Loucy (cell line): ENCODE results near the gene TRIOBP.

Experiments used
- H2AFZ ChIP-seq: fragments of 200-600 bp; sonication (generic); 2 replicates; pipeline ENCODE4 v1.6.0; 2016; ENCODE audit warnings: antibody characterized with exemption, mild to moderate bottlenecking, low read length, moderate library complexity
- H3F3A ChIP-seq: fragments of 200-600 bp; 2 replicates; pipeline ENCODE4 v1.6.0; 2016; ENCODE audit warnings: antibody characterized with exemption, low read depth, mild to moderate bottlenecking
- H3K27me3 ChIP-seq: fragments of 200-600 bp; sonication (generic); 2 replicates; pipeline ENCODE4 v1.6.1; 2014; ENCODE audit warnings: low read length, mild to moderate bottlenecking; ENCODE audit not compliant: insufficient read depth, poor library complexity, severe bottlenecking
- H3K36me3 ChIP-seq: fragments of 200-600 bp; sonication (generic); 2 replicates; pipeline ENCODE4 v1.6.1; 2016; ENCODE audit warnings: low read length; ENCODE audit not compliant: insufficient read depth
- H3K4me1 ChIP-seq: fragments of 200-600 bp; sonication (generic); 2 replicates; pipeline ENCODE4 v1.5.1; 2014; ENCODE audit warnings: low read length, mild to moderate bottlenecking; ENCODE audit not compliant: insufficient read depth, poor library complexity, severe bottlenecking
- H3K4me2 ChIP-seq: fragments of 200-600 bp; sonication (generic); 2 replicates; pipeline ENCODE4 v1.6.0; 2014; ENCODE audit warnings: antibody characterized with exemption, low read length, low read depth, mild to moderate bottlenecking; ENCODE audit not compliant: poor library complexity, severe bottlenecking
- H3K4me3 ChIP-seq: fragments of 200-600 bp; sonication (generic); 2 replicates; pipeline ENCODE4 v1.5.1; 2014; ENCODE audit warnings: low read length, mild to moderate bottlenecking, mixed read lengths; ENCODE audit not compliant: poor library complexity, severe bottlenecking
- H3K79me2 ChIP-seq: fragments of 200-600 bp; sonication (generic); 2 replicates; pipeline ENCODE4 v1.6.1; 2014; ENCODE audit warnings: low read length; ENCODE audit not compliant: insufficient read depth
- H3K9ac ChIP-seq: fragments of 200-600 bp; sonication (generic); 2 replicates; pipeline ENCODE4 v1.6.0; 2014; ENCODE audit warnings: mild to moderate bottlenecking, low read depth, low read length, moderate library complexity; ENCODE audit not compliant: poor library complexity, severe bottlenecking
- H3K9me2 ChIP-seq: fragments of 200-600 bp; sonication (generic); replicated peaks from 2 replicates; pipeline ENCODE4 v1.6.1; 2016; ENCODE audit warnings: low read depth, low read length, mixed read lengths
- H3K9me3 ChIP-seq: fragments of 200-600 bp; sonication (generic); 2 replicates; pipeline ENCODE4 v1.6.1; 2014; ENCODE audit warnings: mild to moderate bottlenecking, antibody characterized with exemption, low read length, low read depth; ENCODE audit not compliant: insufficient read depth
- H4K20me1 ChIP-seq: fragments of 200-600 bp; sonication (generic); 2 replicates; pipeline ENCODE4 v1.6.0; 2014; ENCODE audit warnings: antibody characterized with exemption, low read length, mild to moderate bottlenecking; ENCODE audit not compliant: insufficient read depth, poor library complexity, severe bottlenecking
- CTCF ChIP-seq: fragments of 200-600 bp; sonication (generic); conservative IDR thresholded peaks from 2 replicates; pipeline ENCODE4 v1.5.1; 2014; ENCODE audit warnings: mild to moderate bottlenecking, antibody characterized with exemption, low read length
- EZH2phosphoT487 ChIP-seq: fragments of 200-600 bp; IDR thresholded peaks from 2 replicates; pipeline ENCODE4 v1.6.1; 2018; ENCODE audit warnings: antibody characterized with exemption, mild to moderate bottlenecking, moderate library complexity, borderline replicate concordance

The TRIOBP gene

GRCh38 chr22:37710675-37711074 lies 13.8 kb downstream of the TRIOBP start:
- no peak overlapping the region for H2AFZ ChIP-seq
- H3K36me3 ChIP-seq, result no peaks in the 10 kb centered on the region
- no peaks in the 10 kb centered on the region for H3K27me3 ChIP-seq
- no peaks in the 10 kb centered on the region for H3K4me1 ChIP-seq
- no peak for TF ChIP-seq CTCF
- no peak for TF ChIP-seq EZH2phosphoT487
- no peaks in the 10 kb centered on the region for H4K20me1 ChIP-seq
- no peak overlapping the region for H3K9ac ChIP-seq
- no peak overlapping the region for H3K4me3 ChIP-seq
- H3K9me2 ChIP-seq, result no peaks in the 10 kb centered on the region
- no peaks in the 10 kb centered on the region for H3F3A ChIP-seq
- H3K4me2 ChIP-seq, result no peak overlapping the region
- H3K79me2 ChIP-seq, result no peaks in the 10 kb centered on the region
- H3K9me3 ChIP-seq, result no peaks in the 10 kb centered on the region

GRCh38 chr22:37711490-37711889 lies 14.6 kb downstream of the TRIOBP start:
- H3K9me2 ChIP-seq, result no peaks in the 10 kb centered on the region
- H3K4me1 ChIP-seq, result no peaks in the 10 kb centered on the region
- H3K4me2 ChIP-seq, result no peak overlapping the region

GRCh38 chr22:37713761-37714160 lies 16.9 kb downstream of the TRIOBP start:
- TF ChIP-seq CTCF, result no peak
- TF ChIP-seq EZH2phosphoT487, result no peak
- Histone ChIP-seq H3K9ac (no peak overlapping the region), H3K4me2 (no peak overlapping the region), H3K36me3 (no peaks in the 10 kb centered on the region), H3K9me2 (no peaks in the 10 kb centered on the region), H3K4me3 (no peak overlapping the region), H4K20me1 (no peaks in the 10 kb centered on the region), H2AFZ (no peak overlapping the region), H3K79me2 (no peaks in the 10 kb centered on the region), H3K27me3 (no peaks in the 10 kb centered on the region), H3K9me3 (no peaks in the 10 kb centered on the region), H3F3A (no peaks in the 10 kb centered on the region), H3K4me1 (no peaks in the 10 kb centered on the region)

More at GRCh38 chr22:37711490-37711889, 14.6 kb downstream of the TRIOBP start:
- H3K36me3 ChIP-seq, result no peaks in the 10 kb centered on the region
- no peaks in the 10 kb centered on the region for H3F3A ChIP-seq
- TF ChIP-seq CTCF (no peak), EZH2phosphoT487 (no peak)
- H3K27me3 ChIP-seq, result no peaks in the 10 kb centered on the region
- H3K4me3 ChIP-seq, result no peak overlapping the region
- H3K9me3 ChIP-seq, result no peaks in the 10 kb centered on the region
- H2AFZ ChIP-seq, result no peak overlapping the region
- H3K9ac ChIP-seq, result no peak overlapping the region
- H4K20me1 ChIP-seq, result no peaks in the 10 kb centered on the region
- no peaks in the 10 kb centered on the region for H3K79me2 ChIP-seq
